ENCODE results near the gene CD8A.
A peak's percentile ranks its signal among the peaks of the same experiment; 100 is the strongest.
"Not testable (repeated sequence)": the region's sequence is repeated elsewhere in the genome, so short reads cannot be mapped to it uniquely, and the experiment has no call there.

Gene CD8A

GRCh38 chr2:86790676-86791572 lies at the start of gene CD8A:
CD8A (minus strand) TSS chr2:86790913; CDS start chr2:86790825, 88 bp downstream.
- DNase-seq (ENCODE audit: low spot score): no peak

- DNase-seq (ENCODE audit: low spot score): not testable (repeated sequence)
These were observed 49.3 kb upstream of the CD8A start for GRCh38 chr2:86839871-86840548.

- DNase-seq (ENCODE audit: low spot score): not testable (repeated sequence)
These were observed 48.7 kb upstream of the CD8A start for GRCh38 chr2:86839455-86839854.

GRCh38 chr2:86837714-86838113 lies 47.0 kb upstream of the CD8A start:
- DNase-seq (ENCODE audit: low spot score): not testable (repeated sequence)

GRCh38 chr2:86836915-86837695 lies 46.4 kb upstream of the CD8A start:
- peak; percentile 40 for DNase-seq (ENCODE audit: low spot score)

GRCh38 chr2:86835548-86835889 lies 44.8 kb upstream of the CD8A start:
- DNase-seq (ENCODE audit: low spot score): not testable (repeated sequence)

- DNase-seq (ENCODE audit: low spot score): no peak
These were observed 42.6 kb upstream of the CD8A start for GRCh38 chr2:86833315-86833714.

GRCh38 chr2:86832334-86833096 lies 41.8 kb upstream of the CD8A start:
- no peak for DNase-seq (ENCODE audit: low spot score)

GRCh38 chr2:86831537-86831936 lies 40.8 kb upstream of the CD8A start:
- DNase-seq (ENCODE audit: low spot score): no peak

GRCh38 chr2:86826951-86827350 lies 36.2 kb upstream of the CD8A start:
- DNase-seq (ENCODE audit: low spot score): no peak

GRCh38 chr2:86825693-86826381 lies 35.1 kb upstream of the CD8A start:
- no peak for DNase-seq (ENCODE audit: low spot score)

GRCh38 chr2:86825036-86825692 lies 34.5 kb upstream of the CD8A start:
- no peak for DNase-seq (ENCODE audit: low spot score)

- DNase-seq (ENCODE audit: low spot score): no peak
These were observed 32.1 kb upstream of the CD8A start for GRCh38 chr2:86822668-86823345.

GRCh38 chr2:86821842-86822241 lies 31.1 kb upstream of the CD8A start:
- no peak for DNase-seq (ENCODE audit: low spot score)

- DNase-seq (ENCODE audit: low spot score): no peak
These were observed 30.6 kb upstream of the CD8A start for GRCh38 chr2:86821306-86821705.

GRCh38 chr2:86818957-86819356 lies 28.2 kb upstream of the CD8A start:
- DNase-seq (ENCODE audit: low spot score): no peak

GRCh38 chr2:86818114-86818801 lies 27.5 kb upstream of the CD8A start:
- no peak for DNase-seq (ENCODE audit: low spot score)

GRCh38 chr2:86815611-86816010 lies 24.9 kb upstream of the CD8A start:
- DNase-seq (ENCODE audit: low spot score): no peak

GRCh38 chr2:86809481-86810121 lies 18.9 kb upstream of the CD8A start:
- DNase-seq (ENCODE audit: low spot score): no peak

All from hematopoietic multipotent progenitor cell treated with erythropoietin and hydrocortisone succinate and interleukin-3 and kit ligand, for 15 days (in vitro differentiated cells).